K562 (cell line): ENCODE data around the gene UBE2S. TPM values are rescaled to one million over a fixed set of nuclear protein-coding genes. Genes with fewer than 3 reads are reported as not detected.

Source experiments
- ATAC-seq: fragments of 200-7000 bp; cut with Tn5 transposase; 3 replicates; pipeline ENCODE4 v1.9.1; 2020; ENCODE audit warnings: moderate library complexity
- BruUV-seq: library from RNA; stranded (reverse); fragments of 400-500 nt; replicated peaks from 2 replicates; lab custom pipeline; 2021; lab: Mats Ljungman, UMichigan
- CTCF ChIA-PET: fragments of 300-600 bp; formaldehyde crosslinking; extraction: SDS; loops from one replicate; lab custom pipeline; 2021; ENCODE audit warnings: low intra/inter-chr PET ratio; lab: Yijun Ruan, JAX
- POLR2A ChIA-PET: fragments of 300-600, 350-650 bp; sonication (Branson Sonifier 250); formaldehyde crosslinking; extraction: SDS; loops from one replicate; lab custom pipeline; 2021; ENCODE audit warnings: antibody characterized with exemption, inconsistent platforms; lab: Yijun Ruan, JAX
- DNase-seq, 4 experiments: peaks; one replicate each; pipeline versions ENCODE4 v3.0.0 to v3.0.0-alpha.2; 2011 to 2018; ENCODE audit warnings: low spot score in 3 of 4, mixed read lengths in 3 of 4; ENCODE audit errors: extremely low read depth in 1 of 4
- FAIRE-seq: peaks from 2 replicates; lab custom pipeline; 2011; peaks lifted over from hg19 to GRCh38; lab: Jason Lieb, UNC
- H2AFZ ChIP-seq: 2 replicates; pipeline ENCODE4 v1.6.0; 2011; ENCODE audit warnings: low read depth, low read length, control low read depth, inconsistent platforms
- H3K27ac ChIP-seq: fragments of 200-600 bp; 3 replicates; pipeline ENCODE4 v1.8.0; 2011; ENCODE audit warnings: low read depth, mild to moderate bottlenecking, control low read depth, inconsistent platforms, low read length, moderate library complexity, mixed read lengths; ENCODE audit errors: extremely low read depth
- H3K27me3 ChIP-seq, 2 experiments: fragments of 300-600 bp in 1 of 2; 2 replicates in 1 of 2; 3 replicates in 1 of 2; pipeline versions ENCODE4 v1.6.0 to v1.8.0; 2011; ENCODE audit warnings: inconsistent platforms in 2 of 2, low read length in 2 of 2, mild to moderate bottlenecking in 1 of 2, mixed read lengths in 1 of 2, moderate library complexity in 1 of 2; ENCODE audit not compliant: control insufficient read depth in 2 of 2, insufficient read depth in 2 of 2
- H3K36me3 ChIP-seq: fragments of 300-600 bp; 3 replicates; pipeline ENCODE4 v1.8.0; 2011; ENCODE audit warnings: mild to moderate bottlenecking, low read length, inconsistent platforms; ENCODE audit not compliant: control insufficient read depth, insufficient read depth
- H3K4me1 ChIP-seq, 2 experiments: fragments of 200-600 bp in 1 of 2; replicated peaks in 1 of 2; 2 replicates in 1 of 2; 3 replicates in 1 of 2; pipeline versions ENCODE4 v1.5.1 to v1.8.0; 2011; ENCODE audit warnings: inconsistent platforms in 2 of 2, low read length in 2 of 2, mild to moderate bottlenecking in 1 of 2, mixed read lengths in 1 of 2, moderate library complexity in 1 of 2; ENCODE audit not compliant: control insufficient read depth in 2 of 2, insufficient read depth in 2 of 2
- H3K4me2 ChIP-seq: 2 replicates; pipeline ENCODE4 v1.6.1; 2011; ENCODE audit warnings: low read length, control low read depth, inconsistent platforms, mixed read lengths; ENCODE audit not compliant: insufficient read depth
- H3K4me3 ChIP-seq: fragments of 200-600 bp; sonication (generic), shearing (Covaris generic); 2 replicates; pipeline ENCODE4 v1.5.1; 2016; ENCODE audit warnings: control low read depth, inconsistent platforms
- H3K79me2 ChIP-seq: fragments of 200-600 bp; 3 replicates; pipeline ENCODE4 v1.8.0; 2011; ENCODE audit warnings: low read length, inconsistent platforms; ENCODE audit not compliant: control insufficient read depth, insufficient read depth
- H3K9ac ChIP-seq, 2 experiments: 2 replicates each; pipeline versions ENCODE4 v1.6.0 to v1.6.1; 2011; ENCODE audit warnings: low read depth in 2 of 2, low read length in 2 of 2, control low read depth in 1 of 2, inconsistent platforms in 1 of 2, mild to moderate bottlenecking in 1 of 2, mixed read lengths in 1 of 2; ENCODE audit not compliant: insufficient read depth in 1 of 2
- H3K9me1 ChIP-seq: one replicate; pipeline ENCODE4 v1.6.0; 2011; ENCODE audit warnings: inconsistent platforms, mild to moderate bottlenecking, low read length, moderate library complexity; ENCODE audit not compliant: control insufficient read depth, insufficient read depth
- H3K9me3 ChIP-seq: replicated peaks from 2 replicates; pipeline ENCODE4 v1.5.1; 2011; ENCODE audit warnings: low read depth, low read length, inconsistent platforms; ENCODE audit not compliant: control insufficient read depth, insufficient read depth
- H4K20me1 ChIP-seq: replicated peaks from 2 replicates; pipeline ENCODE4 v1.6.1; 2011; ENCODE audit warnings: low read length, inconsistent platforms, mixed read lengths; ENCODE audit not compliant: control insufficient read depth, insufficient read depth
- EZH2 ChIP-seq: IDR thresholded peaks from 2 replicates; pipeline ENCODE4 v1.6.1; 2012; ENCODE audit warnings: low read depth, mild to moderate bottlenecking, inconsistent platforms, low read length, borderline replicate concordance
- GABPB1 ChIP-seq: sonication (generic); formaldehyde crosslinking; IDR thresholded peaks from 2 replicates; pipeline ENCODE4 v1.8.0; 2022; ENCODE audit warnings: mild to moderate bottlenecking, missing genetic modification reagents
- IFI16 ChIP-seq: fragments of 250-450 bp; sonication (Bioruptor Pico); IDR thresholded peaks from 2 replicates; pipeline ENCODE4 v2.1.2; 2022; ENCODE audit warnings: mild to moderate bottlenecking, inconsistent platforms
- ILK ChIP-seq: fragments of 450-650 bp; IDR thresholded peaks from 2 replicates; pipeline ENCODE4 v1.6.1; 2016; ENCODE audit warnings: missing genetic modification characterization, low read depth, mild to moderate bottlenecking, missing compliant biosample characterization, moderate library complexity, borderline replicate concordance
- MCM7 ChIP-seq, 2 experiments: fragments of 450-650 bp; IDR thresholded peaks; 2 replicates each; pipeline ENCODE4 v1.6.1; 2016 to 2018
- NONO ChIP-seq, 2 experiments: fragments of 200-400 bp in 1 of 2; fragments of 450-650 bp in 1 of 2; formaldehyde crosslinking in 1 of 2; IDR thresholded peaks; 2 replicates each; pipeline ENCODE4 v1.6.1; 2017; ENCODE audit warnings: low read depth in 2 of 2, mild to moderate bottlenecking in 2 of 2, moderate library complexity in 2 of 2, low read length in 1 of 2
- NRF1 ChIP-seq, 2 experiments: fragments of 450-650 bp; IDR thresholded peaks in 1 of 2; conservative IDR thresholded peaks in 1 of 2; 2 replicates each; pipeline ENCODE4 v1.6.1; 2014; ENCODE audit warnings: mild to moderate bottlenecking in 2 of 2
- TFAM ChIP-seq: fragments of 250-450 bp; sonication (Bioruptor Pico); conservative IDR thresholded peaks from 2 replicates; pipeline ENCODE4 v1.5.0; 2021; ENCODE audit warnings: mild to moderate bottlenecking, moderate library complexity
- TRIM24 ChIP-seq, 2 experiments: fragments of 450-650 bp; IDR thresholded peaks; 2 replicates each; pipeline ENCODE4 v1.6.1; 2016
- XRCC5 ChIP-seq: fragments of 200-400 bp; formaldehyde crosslinking; IDR thresholded peaks from 2 replicates; pipeline ENCODE4 v1.6.1; 2017; ENCODE audit warnings: low read depth, mild to moderate bottlenecking, low read length
- ZNF24 ChIP-seq: fragments of 450-650 bp; IDR thresholded peaks from 2 replicates; pipeline ENCODE4 v1.6.1; 2016
- ZNF280B ChIP-seq: fragments of 250-450 bp; sonication (Bioruptor Pico); IDR thresholded peaks from 2 replicates; pipeline ENCODE4 v1.5.1; 2021; ENCODE audit warnings: mild to moderate bottlenecking
- ZNF316 ChIP-seq: fragments of 450-650 bp; IDR thresholded peaks from 2 replicates; pipeline ENCODE4 v1.6.1; 2016
- ZNF395 ChIP-seq: fragments of 200-800 bp; sonication (Bioruptor generic); IDR thresholded peaks from 2 replicates; pipeline ENCODE4 v1.6.1; 2017; ENCODE audit warnings: missing genetic modification characterization, missing compliant biosample characterization
- ZNF408 ChIP-seq: fragments of 250-450 bp; sonication (Bioruptor Pico); IDR thresholded peaks from 2 replicates; pipeline ENCODE4 v1.4.0; 2020; ENCODE audit warnings: low read depth, mild to moderate bottlenecking, moderate library complexity
- ZNF449 ChIP-seq: fragments of 250-450 bp; sonication (Bioruptor Pico); IDR thresholded peaks from 2 replicates; pipeline ENCODE4 v1.8.0; 2022; ENCODE audit warnings: moderate library complexity, mild to moderate bottlenecking, inconsistent platforms
- WGBS: fragments of 100-300 bp; shearing (Covaris generic); methylation state at CpG from one replicate; pipeline ENCODE4 v1.1.6; 2016; ENCODE audit warnings: low coverage, mixed read lengths; ENCODE audit not compliant: insufficient coverage; ENCODE audit errors: missing lambda C conversion rate; 5-methylcytosine and 5-hydroxymethylcytosine counted together
- in situ Hi-C: fragments of 300-500 bp; cut with MboI; formaldehyde crosslinking; loops from 4 replicates; pipeline ENCODE4 v1.15.0; 2018; ENCODE audit warnings: inconsistent platforms, mixed read lengths
- intact Hi-C: fragments of 100-400 bp; cut with micrococcal nuclease; formaldehyde crosslinking; loops from 2 replicates; pipeline ENCODE4 v1.14.2; 2022
- polyA plus RNA-seq, 8 experiments: library from polyadenylated mRNA; depleted of rRNA in 4 of 8; stranded (reverse) in 5 of 8; unstranded in 3 of 8; fragments of >200 nt; fragmentation: Nextera tagmentation in 2 of 8; fragmentation: Illumina TruSeq in 1 of 8; extraction: Ambion mirVana in 2 of 8; extraction: Trizol in 1 of 8; gene quantifications; 2 replicates each; pipeline versions ENCODE4 v1.2.1 to v1.2.3, GENCODE V29; 2011 to 2014; ENCODE audit warnings: inconsistent platforms in 1 of 8, missing spikeins in 1 of 8
- total RNA-seq, 7 experiments: library from RNA; depleted of rRNA in 6 of 7; stranded (reverse); fragments of >200 nt in 6 of 7; fragmentation: Illumina TruSeq in 2 of 7; extraction: Trizol in 2 of 7; gene quantifications; 2 replicates each; pipeline versions ENCODE4 v1.2.1 to v1.2.3, GENCODE V29; 2011 to 2021; ENCODE audit warnings: low replicate concordance in 1 of 7

Gene UBE2S
- total and polyA plus RNA-seq, 9 of the 15 experiments (the other 6 are each of a cell fraction or from before 2014, with no cell fraction given), result 1.5 to 1,305 (median 157) TPM

GRCh38 chr19:55368701-55369563 is 38.7 kb downstream of the UBE2S start:
- BruUV-seq, result no TSS peak
- Histone ChIP-seq H3K4me1 (peaks cover under 1 to 52% of the 10 kb centered on the region in 2 experiments; a peak in 3 of 5 replicates), H3K79me2 (no peaks in the 10 kb centered on the region), H3K27ac (no peak overlapping the region), H3K27me3 (peaks cover 11% of the 10 kb centered on the region in 2 experiments; a peak in 4 of 5 replicates), H3K9me3 (no peaks in the 10 kb centered on the region), H3K9me1 (no peaks in the 10 kb centered on the region), H4K20me1 (0 out of 2 replicates have a peak, but pooled peaks cover 3% of the 10 kb centered on the region), H3K4me3 (peak overlapping the region; percentile 19; the same call in 1 of the 2 replicates), H3K4me2 (peak overlapping the region; percentile 18; the same call in 1 of the 2 replicates), H3K36me3 (no peaks in the 10 kb centered on the region), H3K9ac (peak overlapping the region; percentile 12 to 71; a peak in 3 of 4 replicates), H2AFZ (peak overlapping the region; percentile 63)
- ATAC-seq (peak; percentile 85), FAIRE-seq (no peak), DNase-seq (peak; percentile 67 to 92 (median 86))
- in situ Hi-C loops (no loop called here), intact Hi-C loops (no loop called here)
- ChIA-PET POLR2A (interaction anchor here (0.7 to 1.5 kb wide), 4 partner anchors 8 to 37 kb away, joined by 3 to 6 read pairs (median 4); no protein-coding TSS in a partner anchor), CTCF (no interaction called here)
- WGBS, result 34% methylated on average over 19 of the region's 54 CpGs
- no peak for TF ChIP-seq XRCC5
- TF ChIP-seq ILK (tag), result no peak
- TF ChIP-seq ZNF280B (CRISPR knock-in tag), result no peak
- TF ChIP-seq ZNF24, result no peak
- no peak for TF ChIP-seq TFAM
- TF ChIP-seq NRF1 (conservative IDR thresholded peaks at IDR 0.05 in 1 of 2, IDR thresholded peaks at IDR 0.05 in 1 of 2), result 0 out of 4 replicates have a peak, but pooled peaks of 1 of the 2 experiments have one; percentile 17
- TF ChIP-seq MCM7 (IDR thresholded peaks at IDR 0.05), result no peak
- TF ChIP-seq TRIM24 (IDR thresholded peaks at IDR 0.05), result peak in 1 of 2 experiments; percentile 8; a peak in 1 of 4 replicates
- no peak for TF ChIP-seq ZNF408 (CRISPR knock-in tag)
- no peak for TF ChIP-seq ZNF395 (CRISPR knock-in tag)
- TF ChIP-seq EZH2, result no peak
- 0 out of 4 replicates have a peak, but pooled peaks of 1 of the 2 experiments have one; percentile 20 for TF ChIP-seq NONO (IDR thresholded peaks at IDR 0.05; ENCODE audit: low read depth in 2 of 2, low read length in 1 of 2)
- TF ChIP-seq GABPB1 (CRISPR knock-in tag), result no peak
- TF ChIP-seq ZNF316, result no peak
- TF ChIP-seq IFI16, result no peak
- TF ChIP-seq ZNF449 (CRISPR knock-in tag), result no peak
